HG02678 (cell line): ENCODE measurements around the gene DUSP9.

ENCODE experiments used
- ATAC-seq: cut with Tn5 transposase; IDR thresholded peaks from one replicate; pipeline ENCODE4 v1.9.1; 2021; ENCODE audit warnings: mild to moderate bottlenecking, moderate library complexity; ENCODE audit not compliant: unreplicated experiment

DUSP9 gene

DNA sequence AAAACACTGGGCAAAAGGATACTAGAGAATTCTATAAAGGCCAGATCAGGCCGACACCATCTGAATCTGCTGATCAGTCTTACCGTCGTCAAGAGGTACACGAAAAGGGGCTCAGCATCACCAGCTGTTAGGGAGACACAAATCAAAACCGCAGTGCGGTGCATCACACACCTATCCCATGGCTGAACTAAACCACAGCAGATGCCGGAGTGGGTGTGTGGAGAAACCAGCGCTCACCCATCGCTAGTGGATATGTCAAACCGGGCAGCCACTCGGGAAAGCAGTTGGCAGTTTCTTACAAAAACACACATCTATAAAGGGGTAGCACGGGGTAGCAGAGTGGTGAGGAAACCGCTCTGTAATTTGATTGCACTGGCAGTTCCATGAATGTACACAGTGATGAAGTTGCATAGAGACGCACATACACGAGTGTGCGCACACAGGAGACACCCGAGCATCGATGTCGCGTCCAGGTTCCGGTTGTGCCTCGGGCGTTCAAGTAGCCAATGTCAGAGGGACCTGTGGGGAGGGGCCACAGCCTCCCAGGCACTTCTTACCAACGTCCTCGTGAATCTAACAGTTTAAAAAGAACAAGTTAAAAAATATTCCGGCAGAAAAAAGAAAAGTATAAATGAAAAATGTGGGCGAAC lies 24.9 kb upstream of the DUSP9 start:
- ATAC-seq, result no peak

DNA sequence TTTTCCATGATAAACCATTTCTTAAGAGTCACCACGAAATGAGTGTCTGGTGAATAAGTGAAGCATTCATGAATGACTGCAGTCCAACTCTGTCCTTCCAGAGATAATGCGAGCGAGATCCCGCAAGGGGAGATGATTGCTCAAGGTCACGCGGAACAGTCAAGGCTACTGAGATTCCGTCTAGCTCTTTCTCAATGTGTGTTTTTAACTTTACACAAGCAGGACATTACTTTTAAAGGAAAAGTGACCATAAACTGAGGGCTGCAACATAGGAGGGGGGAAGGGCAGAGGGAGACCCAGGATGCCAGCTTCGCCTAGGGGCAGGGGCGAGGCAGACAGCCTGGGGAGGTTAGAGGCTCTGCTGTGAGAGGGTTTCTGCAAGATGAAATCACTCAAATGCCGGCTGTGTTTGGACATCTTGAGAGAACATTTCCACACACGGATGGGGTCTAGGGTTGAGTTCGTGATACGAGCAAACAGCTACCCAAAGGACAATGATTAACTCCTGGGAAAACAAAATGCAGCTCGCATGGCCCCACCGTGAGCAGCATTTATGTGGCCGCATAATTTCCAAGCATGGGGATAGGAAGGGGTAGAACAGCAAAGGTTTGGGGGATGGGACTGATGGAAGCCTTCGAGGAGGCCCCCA lies 24.2 kb upstream of the DUSP9 start:
- no peak for ATAC-seq

DNA sequence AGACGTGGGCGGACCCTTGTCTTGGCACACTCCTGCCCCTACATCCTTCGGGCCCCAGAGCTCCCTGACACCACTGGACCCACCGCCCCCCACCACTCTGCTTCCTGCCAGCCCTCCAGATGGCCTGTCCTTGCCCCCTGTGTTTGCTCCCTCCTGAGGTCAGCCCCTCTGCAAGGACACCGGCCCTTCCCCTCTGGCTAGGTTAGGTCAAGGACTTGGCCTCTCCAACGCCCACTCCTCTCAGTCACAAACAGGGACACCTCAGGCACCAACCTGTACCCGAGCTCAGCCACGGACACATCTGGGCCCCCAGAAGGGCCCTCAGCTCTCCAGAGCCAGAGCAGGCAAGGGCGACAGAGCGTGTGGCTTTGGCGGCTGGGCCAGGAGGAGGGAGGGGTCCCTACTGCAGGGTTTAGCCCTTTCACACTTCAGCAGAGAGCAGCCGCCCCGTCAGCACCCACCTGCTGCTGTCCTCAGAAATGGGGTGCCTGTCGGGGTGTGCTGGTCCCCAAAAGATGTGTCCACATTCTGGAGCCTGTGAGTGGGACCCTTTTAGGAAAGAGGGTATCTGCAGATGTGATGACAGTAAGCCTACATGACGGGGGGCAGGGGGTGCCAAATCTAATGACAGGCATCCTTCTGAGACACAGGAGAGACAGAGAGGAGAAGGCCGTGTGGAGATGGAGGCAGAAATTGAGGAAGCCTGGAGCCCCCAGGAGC lies 23.5 kb upstream of the DUSP9 start:
- ATAC-seq, result no peak

DNA sequence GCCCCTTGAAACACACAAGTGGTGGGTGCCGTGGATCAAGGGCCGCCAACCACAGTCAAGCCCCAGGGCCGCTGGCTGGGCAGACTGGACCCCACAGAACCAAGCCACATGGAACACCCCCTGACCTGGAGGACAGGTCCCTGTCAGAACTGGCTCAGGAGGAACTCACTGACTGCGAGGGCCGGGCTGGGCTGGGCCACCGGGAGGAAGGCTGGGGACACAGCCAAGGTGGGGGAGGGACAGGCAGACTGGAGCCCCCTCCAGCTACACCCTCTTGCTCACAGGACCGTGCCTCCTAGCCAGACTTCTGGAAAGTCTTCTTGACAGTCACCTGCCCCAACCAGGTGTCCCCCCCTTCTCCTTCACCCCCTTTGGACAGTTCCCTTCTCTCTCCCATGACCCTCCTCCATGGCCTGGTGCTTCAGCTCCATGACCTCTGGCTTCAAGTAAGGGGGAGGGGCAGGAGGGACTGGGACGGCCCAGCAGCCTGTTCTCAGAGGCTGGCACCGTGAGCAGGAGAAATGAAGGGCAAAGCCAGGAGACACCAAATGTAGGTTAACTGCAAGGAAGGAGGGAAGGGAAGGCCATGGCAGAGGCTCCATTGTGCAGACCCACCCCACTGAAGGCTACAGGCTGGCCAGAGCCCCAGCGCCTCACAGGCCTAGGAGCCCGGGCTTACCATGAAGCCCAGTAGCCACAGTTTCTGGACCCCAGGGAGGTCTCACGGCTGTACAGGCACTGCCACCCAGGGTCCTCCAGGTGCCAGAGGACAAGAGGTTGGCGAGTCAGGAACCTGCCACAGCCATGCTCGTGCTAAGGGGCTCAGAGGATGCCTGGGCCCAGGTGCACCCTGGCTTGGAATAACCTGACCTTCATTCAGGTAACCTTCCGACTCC lies 22.6 kb upstream of the DUSP9 start:
- no peak for ATAC-seq

DNA sequence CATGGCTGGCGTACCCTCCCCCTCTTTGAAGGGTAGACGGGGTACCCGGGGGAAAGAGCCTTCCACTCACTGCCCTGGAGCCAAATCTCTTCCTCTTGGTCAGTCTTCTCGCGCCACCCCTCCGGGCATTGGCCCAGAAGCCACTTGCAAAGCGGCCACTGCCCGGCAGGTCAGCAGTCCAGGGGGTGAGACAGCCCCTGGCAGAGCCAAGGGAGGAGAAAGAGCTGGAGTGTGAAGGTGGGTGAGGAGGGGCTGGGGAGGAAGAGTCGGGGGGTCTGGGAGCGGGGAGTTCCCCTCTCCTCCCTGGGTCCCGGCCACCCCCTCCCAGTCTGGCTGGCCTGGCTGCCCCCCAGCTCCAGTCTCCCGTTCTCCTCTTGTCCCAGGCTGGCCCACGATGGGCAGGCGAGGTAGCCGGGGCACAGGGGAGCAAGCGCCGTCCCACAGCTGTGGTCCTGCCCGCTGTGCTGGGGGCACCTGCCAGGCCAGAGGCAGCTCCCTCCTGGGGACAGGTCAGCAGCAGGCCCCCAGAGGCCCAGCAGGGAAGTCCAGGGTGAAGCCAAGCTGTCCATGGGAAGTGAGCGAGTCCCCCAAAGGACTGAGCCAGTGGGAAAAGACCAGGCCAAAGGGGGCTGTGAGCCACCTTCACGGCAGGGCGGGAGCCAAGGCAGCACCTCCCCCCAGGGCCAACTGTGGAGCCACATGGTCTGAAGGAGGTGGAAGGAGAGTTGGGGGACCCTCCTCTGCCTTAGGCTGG lies 21.6 kb upstream of the DUSP9 start:
- ATAC-seq, result no peak

DNA sequence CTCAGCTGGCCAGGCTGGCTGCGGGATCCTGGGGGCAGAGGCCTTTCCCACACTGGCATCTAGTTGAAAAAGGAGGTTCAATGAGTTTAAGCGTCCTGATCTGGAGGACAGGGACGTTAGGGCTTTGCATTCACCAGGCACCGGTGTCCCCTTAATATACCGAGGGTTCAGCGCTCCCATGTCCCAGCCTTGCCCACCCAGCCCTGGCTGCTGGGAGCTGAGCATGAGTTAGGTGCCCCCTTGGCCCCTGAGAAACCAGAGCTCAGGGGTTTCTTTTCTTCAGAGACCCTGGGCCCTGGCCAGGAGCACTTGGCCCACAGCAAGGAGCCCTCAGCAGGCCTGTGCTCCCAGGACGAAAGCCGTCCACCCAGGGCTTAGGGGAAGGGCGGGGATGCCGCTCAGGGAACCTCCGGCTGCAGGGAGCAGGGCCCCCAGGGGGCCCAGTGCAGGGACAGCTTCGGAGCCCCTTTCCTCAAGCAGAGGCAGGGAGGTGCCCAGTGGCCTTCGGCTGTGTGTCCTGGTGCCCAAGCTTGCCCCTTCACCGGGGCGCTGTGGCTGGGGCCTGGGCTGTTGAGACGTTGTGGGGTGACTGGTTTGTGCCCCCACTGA lies 20.9 kb upstream of the DUSP9 start:
- ATAC-seq, result no peak

DNA sequence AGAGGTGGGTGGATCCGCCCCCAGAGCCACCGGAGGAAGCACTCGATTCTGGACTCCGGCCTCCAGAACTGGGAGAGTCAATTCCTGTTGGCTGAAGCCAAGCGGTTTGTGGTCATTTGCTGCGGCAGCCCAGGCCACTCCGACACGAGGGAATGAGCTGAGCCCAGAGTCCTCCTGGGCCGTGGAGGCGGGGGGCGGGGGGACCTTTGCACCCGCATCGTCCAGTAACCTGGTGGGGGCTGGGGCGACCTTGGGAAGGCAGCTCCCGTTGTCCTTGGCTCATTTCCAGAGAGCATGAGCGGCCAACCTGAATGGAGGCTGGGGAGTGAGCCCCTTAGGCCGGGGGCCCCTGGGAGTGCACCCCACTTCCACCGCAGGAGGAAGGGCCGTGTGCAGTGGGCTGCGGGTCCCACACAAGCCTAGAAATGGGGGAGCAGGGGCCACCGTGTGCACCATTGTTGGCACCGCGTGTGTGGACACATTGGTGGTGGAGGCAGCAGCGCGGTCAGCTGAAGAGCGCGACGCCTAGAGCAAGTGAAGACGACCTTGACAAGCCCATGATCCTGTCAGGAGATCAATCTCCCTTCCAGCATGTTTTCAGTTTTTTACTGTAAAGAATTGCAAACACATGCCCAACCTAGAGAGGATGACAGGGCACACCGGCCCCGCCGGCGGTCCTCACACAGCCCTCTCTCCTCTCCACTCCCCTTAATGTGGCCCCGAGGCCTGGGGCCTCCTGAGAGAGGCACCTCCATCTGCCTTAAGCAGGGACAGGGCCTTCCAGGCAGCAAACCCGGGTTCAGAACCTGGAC lies 19.9 kb upstream of the DUSP9 start:
- ATAC-seq, result no peak

DNA sequence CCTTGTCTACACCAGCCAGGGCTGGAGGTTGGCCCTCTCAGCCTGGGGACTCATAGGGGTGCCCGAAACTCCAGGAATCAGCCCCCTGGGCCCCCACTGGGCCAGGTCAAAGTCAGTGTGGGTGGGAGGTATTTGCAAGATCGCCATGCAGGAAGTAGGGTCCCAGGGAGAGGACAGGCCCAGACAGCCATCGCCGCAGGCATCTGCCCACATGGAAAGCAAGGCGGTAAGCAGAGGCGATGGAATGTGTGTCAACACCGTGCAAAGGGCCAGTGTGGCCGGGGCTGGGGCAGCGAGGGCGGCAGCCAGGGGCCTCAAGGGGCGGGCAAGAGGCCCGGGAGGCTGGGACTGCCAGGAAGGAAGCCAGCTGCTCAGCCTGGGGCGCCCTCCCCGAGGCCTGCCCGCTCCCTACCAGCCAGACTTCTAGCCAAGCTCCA lies 19.3 kb upstream of the DUSP9 start:
- ATAC-seq, result no peak

DNA sequence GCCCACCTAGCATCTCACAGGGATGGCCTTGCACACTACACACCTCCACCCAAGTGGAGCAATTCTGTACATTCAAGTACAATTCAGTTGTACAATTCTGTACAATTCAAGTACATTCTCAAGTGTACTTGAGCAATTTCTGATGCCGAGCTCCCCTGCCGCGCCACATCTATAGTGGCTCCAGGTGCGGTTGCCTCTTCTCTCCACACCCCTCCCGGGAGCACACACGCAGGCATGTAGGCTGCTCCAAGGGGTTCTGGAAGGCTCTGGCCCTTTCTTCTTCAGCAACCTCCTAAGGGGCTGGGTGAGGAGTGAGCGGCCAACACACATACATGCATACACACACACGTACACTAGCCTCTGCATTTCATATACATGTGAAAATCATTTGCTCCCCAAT lies 18.9 kb upstream of the DUSP9 start:
- no peak for ATAC-seq

DNA sequence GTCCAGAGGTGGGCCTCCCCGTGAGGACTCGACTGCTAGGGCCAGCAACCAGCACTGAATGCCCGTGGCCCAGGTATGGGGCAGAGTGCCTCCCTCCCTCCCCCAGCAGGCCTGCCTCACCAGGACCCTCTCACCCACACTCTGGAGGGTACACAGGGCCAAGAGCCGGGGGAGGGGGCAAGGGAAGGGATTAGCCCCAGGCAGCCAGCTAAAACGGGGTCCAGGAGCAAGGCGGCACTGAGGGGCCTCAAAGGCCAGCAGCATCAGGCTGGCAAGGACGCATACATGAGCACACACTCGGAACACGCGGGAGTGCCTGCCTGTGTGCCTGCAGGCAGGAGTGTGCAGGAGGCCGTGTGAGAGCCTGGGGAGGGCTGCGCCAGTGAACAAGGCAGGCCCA lies 18.3 kb upstream of the DUSP9 start:
- ATAC-seq, result no peak

DNA sequence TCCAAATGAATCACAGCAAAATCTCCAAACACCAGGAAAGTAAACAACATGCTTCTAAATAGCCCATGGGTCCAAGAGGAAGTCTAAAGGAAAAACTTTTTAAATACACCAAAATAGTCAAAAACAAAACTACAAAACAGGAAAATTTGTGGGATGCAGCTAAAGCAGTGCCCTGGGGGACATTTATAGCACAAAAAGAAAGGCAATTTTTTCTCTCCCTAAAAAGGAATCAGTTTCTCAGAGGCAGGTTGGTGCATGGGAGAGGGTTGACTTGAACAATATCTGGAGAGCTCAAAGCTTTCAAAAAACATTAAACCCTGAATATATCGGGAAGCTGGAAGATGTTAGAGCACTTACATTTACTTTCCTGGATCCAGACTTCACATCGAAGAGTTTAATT lies 15.7 kb upstream of the DUSP9 start:
- ATAC-seq, result no peak

DNA sequence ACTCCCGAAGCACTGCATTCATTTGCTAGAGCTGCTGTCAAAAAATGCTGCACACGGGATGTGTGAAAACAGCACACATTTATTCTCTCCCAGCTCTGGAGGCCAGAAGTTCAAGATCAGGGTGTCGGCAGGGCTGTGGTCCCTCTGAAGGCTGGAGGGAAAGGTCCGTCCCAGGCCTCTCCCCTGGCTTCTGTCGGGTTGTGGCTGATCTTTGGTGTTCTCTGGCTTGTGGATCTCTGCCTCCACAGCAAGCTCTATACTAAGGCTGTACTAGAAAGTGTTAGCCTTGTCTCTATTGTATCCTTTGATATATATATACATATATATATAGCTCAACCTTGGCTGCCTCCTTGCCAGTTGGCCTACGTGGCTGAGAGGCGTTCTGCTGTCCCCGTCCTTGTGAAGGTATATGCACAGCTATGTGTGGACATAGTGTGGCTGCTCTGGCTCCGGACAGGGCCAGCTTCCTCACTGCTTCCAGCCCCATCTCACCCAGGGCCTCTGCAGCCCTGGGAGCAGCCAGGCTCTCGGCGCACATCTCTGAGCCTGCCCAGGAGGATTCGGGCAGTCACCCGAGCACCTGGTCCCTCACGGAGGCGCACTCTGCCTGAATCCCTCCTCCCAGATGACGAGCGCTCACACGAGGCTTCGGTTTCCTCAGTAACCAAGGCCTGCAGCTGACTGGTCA lies 15.0 kb upstream of the DUSP9 start:
- no peak for ATAC-seq

DNA sequence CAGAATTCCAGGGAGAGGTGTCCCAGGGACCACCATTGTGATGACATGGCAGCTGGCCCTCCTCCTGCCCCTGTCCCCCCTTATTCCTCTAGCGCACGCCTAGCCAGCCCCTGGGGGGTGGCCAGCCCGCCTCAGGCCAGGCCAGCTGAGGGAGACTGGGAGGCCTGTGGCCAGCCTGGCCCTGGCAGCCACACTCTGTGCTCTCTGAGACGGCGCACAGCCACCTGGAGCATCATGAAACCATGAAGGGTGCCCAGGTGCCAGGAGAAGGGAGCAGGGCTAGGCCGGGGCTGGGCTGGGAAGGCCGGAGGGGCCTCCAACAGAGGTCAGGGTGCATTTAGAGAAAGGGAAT lies 14.4 kb upstream of the DUSP9 start:
- no peak for ATAC-seq

DNA sequence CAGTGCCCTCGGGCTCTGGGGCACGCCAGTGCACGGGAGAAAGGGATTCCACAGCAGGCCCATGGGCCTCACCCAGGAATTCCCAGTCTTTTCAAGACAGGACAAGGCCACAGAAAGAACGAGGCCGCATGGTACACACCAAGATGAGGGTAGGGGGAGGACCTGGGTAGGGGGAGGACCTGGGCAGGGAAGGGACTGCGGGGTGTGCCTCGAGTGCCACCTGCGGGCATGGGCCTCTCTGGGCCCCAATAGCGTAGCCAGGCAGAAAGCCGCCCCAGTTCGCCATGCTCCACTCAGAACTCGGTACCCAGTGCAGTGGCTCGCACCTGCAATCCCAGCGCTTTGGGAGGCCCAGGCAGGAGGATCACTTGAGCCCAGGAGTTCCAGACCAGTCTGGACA lies 14.0 kb upstream of the DUSP9 start:
- ATAC-seq, result no peak

DNA sequence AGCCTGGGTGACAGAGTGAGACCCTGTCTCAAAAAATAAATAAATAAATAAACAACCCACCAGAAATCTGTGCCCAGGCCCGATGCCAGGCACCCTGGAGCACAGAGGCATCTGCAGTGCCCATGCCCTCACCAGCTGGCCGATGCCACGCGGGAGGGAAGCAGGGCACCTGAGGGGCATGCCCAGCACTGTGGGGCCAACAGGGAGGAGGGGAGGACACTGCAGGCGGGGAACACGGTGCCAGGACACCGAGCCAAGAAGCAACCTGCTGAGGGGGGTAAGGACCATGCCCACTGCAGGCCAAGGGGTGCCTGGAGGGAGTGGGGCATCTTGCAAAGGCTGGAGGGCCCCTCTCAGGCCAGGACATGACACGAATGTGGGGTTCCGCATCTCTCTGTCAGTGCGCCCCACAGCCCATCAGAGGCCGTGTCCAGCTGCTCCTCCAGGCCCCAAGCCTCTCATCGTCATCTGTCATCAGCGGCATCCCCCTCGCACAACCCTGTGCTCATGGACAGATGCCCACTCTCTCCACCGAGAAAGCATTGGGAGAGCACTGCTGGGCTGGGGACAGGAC lies 13.3 kb upstream of the DUSP9 start:
- no peak for ATAC-seq

DNA sequence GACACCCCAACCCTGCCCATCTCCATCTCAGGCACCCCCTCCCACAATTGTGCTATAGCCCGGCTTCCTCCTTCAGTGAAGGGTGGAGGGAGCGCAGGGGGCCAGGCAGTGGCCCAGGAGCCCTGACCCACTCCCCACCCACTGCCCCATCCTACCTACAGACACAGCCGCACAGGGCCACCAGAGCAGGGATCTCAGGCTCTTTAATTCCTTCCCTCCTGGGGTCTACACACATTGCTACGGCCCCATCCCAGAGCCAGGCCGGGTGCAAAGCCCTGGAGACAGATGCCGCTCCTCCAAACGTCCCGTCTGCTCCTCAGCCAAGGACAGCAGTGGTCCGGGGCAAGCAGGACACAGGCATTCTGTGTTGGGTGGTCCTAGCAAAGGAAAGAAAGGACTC lies 12.8 kb upstream of the DUSP9 start:
- no peak for ATAC-seq

DNA sequence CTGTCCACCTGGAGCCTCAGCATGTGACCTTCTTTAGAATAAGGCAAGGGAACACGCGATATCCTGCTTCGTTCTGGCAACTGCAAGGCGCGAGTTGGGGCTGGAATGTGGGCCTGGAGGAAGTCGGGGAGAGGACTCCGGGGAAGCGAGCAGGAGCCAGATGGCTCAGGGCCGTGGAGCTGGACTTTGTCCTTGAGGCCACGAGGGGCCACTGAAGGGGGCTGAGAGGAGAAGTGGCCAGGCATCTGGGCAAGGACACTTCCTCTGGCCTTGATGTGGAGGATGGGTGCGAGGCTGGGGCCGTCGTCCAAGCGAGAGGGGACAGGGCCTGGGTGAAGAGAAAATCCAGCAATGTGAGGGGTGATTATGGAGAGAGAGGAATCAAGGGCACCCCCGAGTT lies 12.2 kb upstream of the DUSP9 start:
- no peak for ATAC-seq

DNA sequence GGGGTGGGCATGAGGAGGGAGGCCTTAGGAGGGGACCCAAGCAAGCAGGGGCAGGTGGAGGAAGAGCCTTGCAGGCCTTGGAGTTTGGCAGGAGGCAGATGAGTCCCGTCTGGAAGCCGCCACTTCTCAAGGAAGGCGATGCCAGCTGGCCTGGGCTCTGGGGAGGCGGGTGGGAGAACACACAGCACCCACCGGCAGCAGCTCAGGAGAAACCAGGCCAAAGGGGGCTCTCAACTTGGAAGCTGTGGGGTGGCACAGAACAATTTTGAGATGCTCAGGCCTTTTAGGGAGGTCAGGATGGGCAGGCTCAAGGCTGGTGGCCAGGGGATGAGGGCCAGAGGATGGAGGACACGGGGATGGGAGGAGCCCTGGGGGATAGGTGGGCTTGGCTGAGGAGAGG lies 11.6 kb upstream of the DUSP9 start:
- no peak for ATAC-seq
